DLD1 (cell line): ENCODE measurements around the gene FCHO1.
"Not testable (repeated sequence)": the region's sequence is repeated elsewhere in the genome, so short reads cannot be mapped to it uniquely, and the experiment has no call there.

Experiments
- in situ Hi-C: cut with HindIII; loops from 2 replicates; pipeline ENCODE4 v1.10.0; 2017; ENCODE audit warnings: low sequenced_read_pairs

FCHO1 gene

GRCh38 chr19:17790059-17790780 lies 38.9 kb downstream of the FCHO1 start:
- in situ Hi-C loops, result no loop called here

DNA sequence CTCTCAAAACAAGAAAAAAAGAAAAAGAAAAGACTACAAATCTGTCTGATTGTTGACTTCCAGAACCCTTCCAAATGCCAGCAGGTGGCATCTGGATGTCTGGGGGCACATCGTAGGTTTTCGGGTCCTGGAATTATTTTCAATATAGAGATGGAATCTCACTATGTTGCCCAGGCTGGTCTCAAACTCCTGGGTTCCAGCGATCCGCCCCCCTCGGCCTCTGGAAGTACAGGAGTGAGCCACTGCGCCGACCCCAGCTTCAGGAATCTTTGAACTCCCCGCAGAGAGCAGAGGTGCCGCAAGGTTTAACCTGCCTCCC lies 43.1 kb downstream of the FCHO1 start:
- in situ Hi-C loops, result no loop called here

GRCh38 chr19:17794731-17795494 lies 43.6 kb downstream of the FCHO1 start, which contains the start of gene B3GNT3:
B3GNT3 (plus strand) TSS chr19:17795138; CDS start chr19:17807808, 12,670 bp downstream.
- in situ Hi-C loops, result no loop called here

DNA sequence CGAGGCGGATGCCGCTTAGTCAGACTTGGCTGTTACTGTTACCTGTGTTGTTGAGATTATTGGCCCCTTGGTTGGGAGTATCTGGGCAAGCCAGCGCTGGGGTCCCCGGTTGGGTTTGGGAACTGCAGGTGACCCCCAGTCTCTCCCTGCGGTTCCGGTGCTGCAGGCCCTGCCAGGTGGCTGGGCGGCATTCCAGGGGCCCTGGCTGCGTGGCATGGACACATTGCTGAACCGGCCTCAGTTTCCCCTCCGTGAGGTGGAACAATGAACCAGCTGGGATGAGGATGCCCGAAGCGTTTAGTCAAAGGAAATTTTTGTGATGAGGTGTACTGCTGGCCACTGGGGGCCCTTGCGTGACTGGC lies 44.2 kb downstream of the FCHO1 start:
- in situ Hi-C loops, result no loop called here

DNA sequence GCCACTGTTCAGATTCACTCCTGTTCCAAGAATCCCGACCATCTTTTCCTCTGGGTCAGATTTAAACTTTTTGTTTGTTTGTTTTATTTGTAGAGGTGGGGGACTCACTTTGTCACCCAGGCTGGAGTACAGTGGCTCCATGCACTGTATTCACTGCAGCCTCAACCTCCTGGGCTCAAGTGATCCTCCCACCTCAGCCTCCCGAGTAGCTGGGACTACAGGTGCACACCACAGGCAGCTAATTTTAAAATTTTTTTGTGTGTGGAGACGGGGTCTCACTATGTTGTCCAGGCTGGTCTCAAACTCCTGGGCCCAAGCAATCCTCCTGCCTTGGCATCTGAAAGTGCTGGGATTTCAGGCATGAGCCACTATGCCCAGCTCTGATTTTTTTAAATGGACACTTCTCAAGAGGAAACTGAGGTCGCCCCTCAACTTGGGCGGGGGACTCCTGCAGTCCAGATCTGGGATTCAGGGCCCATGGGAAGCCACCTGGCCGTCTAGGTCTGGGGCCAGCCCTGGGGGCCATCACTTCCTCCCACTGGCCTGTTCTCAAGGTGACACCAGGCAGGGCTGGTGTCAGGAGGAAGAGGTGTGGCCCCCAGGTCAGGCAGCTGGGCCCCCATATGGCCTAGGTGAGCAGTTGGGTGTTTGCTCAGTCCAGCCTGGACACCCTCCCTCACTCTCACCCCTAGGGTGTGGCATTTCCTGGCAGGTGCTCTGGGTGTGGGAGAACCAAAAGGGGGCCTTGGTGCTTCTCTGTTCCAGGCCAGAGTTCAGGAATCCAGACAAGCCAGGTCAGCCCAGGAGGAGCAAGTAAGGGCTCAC lies 44.9 kb downstream of the FCHO1 start:
- in situ Hi-C loops, result no loop called here

GRCh38 chr19:17796838-17797423 lies 45.7 kb downstream of the FCHO1 start:
- in situ Hi-C loops, result no loop called here

DNA sequence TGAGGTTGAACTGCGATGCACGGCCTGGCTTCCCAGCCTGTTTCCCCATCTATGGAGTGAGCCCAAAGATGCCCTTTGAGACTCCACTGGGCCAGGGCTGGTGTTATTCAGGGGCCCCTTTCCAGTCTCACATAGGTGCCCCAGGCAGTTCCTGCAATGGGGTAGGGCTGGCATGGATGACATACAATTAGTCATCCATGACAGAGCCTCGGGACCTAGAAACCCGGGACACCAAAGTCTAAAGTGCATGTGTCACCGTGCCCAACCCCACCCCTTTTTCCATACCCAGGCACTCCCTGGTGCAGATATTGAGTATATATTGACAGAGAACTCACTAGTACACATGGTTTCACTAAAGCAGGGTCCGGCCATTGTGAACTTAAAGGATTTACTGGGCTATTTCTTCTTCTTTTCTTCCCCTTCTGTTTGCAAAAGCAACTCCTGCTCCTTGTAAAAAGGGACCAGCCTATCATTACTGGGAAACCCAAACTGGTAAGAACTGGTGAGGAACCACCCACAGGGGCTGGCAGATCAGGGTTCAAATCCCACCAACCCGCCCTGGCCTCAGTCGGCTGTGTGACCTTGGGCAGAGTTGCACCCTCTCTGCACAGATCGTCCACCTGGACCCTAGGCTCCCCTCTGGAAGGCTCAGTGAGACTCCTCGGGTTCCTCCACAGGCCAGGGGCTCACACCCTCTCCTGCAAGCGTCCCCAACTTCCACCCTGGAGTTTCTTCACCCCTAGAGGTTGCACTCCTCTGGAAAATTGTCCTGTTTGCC lies 46.3 kb downstream of the FCHO1 start:
- in situ Hi-C loops, result no loop called here

DNA sequence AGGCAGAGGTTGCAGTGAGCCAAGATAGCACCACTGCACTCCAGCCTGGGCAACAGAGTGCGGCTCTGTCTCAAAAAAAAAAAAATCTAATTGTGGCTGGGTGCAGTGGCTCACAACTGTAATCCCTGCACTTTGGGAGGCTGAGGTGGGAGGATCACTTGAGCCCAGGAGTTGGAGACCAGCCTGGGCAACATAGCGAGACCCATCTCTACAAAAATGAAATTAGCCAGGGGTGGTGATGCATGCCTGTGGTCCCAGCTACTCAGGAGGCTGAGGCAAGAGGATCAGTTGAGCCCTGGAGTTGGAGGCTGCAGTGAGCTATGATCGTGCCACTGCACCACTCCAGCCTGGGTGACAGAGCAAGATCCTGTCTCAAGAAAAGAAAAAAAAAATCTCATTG lies 47.3 kb downstream of the FCHO1 start:
- in situ Hi-C loops, result not testable (repeated sequence)

- in situ Hi-C loops, result no loop called here
Measured at GRCh38 chr19:17802137-17802858, 51.0 kb downstream of the FCHO1 start.

DNA sequence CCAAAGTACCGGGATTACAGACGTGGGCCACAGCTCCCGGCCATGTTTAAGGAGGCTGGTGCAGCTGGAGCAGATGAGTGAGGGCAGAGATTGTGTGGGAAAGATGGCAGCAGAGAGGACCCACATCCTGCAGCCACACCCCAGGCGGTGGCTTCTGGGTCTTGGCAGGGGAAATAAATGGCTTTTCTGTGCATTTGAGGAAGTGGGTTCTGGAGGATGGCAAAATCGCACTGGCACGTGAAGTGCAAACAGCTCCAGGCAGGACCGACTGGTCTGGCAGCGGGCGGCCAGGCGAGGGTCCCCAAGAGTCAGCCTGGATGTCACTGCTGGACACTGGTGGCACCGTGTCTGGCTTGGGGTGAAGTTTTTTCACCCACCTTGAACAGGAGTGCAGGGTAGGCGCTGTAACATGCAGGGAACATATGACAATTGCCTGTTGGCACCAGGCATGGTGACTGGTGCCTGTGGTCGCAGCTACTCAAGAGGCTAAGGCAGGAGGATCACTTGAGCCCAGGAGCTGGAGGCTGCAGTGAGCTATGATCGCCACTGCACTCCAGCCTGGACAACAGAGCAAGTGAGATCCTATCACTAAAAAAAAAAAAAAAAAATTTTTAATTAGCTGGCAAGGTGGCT lies 52.1 kb downstream of the FCHO1 start:
- in situ Hi-C loops, result no loop called here

DNA sequence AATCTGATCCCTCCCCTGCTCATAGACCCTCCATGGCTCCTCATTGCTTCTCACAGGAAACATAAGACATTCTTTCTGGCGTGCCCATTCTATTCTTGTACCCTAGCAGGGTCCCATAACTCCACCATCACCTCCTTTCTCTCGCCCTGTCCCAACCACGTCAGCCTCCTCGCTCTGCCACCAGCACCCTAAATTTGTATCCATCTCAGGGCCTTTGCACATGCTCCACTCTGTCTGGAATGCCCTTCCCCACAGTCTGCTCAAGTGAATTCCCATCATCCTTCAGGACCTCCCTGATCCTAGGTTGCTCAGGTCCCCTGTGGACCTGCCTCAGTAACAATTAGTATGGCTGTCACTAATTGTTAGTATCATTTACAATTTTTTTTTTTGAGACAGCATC lies 54.1 kb downstream of the FCHO1 start:
- in situ Hi-C loops, result no loop called here

GRCh38 chr19:17806945-17807344 lies 55.7 kb downstream of the FCHO1 start:
- in situ Hi-C loops, result no loop called here

GRCh38 chr19:17807731-17808316 lies 56.5 kb downstream of the FCHO1 start:
- in situ Hi-C loops, result no loop called here

DNA sequence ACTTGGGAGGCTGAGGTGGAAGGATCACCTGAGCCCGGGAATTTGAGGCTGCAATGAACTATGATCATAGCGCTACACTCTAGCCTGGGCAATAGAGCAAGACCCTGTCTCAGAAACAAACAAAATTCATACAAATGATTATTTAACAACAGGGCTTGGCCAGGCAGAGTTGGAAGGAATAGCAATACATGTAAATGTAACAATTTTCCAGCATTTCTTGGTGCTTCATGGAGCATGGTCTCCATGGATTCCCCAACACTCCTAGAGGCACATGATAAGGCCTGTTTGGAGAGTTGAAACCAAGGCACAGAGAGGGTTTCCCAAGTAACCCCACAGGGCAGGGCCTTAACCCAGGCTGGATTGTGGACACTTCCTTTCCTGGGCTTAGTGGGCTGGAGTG lies 59.8 kb downstream of the FCHO1 start:
- in situ Hi-C loops, result no loop called here

DNA sequence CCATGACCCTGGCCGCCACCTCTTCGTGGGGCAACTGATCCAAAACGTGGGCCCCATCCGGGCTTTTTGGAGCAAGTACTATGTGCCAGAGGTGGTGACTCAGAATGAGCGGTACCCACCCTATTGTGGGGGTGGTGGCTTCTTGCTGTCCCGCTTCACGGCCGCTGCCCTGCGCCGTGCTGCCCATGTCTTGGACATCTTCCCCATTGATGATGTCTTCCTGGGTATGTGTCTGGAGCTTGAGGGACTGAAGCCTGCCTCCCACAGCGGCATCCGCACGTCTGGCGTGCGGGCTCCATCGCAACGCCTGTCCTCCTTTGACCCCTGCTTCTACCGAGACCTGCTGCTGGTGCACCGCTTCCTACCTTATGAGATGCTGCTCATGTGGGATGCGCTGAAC lies 60.4 kb downstream of the FCHO1 start:
- in situ Hi-C loops, result no loop called here

DNA sequence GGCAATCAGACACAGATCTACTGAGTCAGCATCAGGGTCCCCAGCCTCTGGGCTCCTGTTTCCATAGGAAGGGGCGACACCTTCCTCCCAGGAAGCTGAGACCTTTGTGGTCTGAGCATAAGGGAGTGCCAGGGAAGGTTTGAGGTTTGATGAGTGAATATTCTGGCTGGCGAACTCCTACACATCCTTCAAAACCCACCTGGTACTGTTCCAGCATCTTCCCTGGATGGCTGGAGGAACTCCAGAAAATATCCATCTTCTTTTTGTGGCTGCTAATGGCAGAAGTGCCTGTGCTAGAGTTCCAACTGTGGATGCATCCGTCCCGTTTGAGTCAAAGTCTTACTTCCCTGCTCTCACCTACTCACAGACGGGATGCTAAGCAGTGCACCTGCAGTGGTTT lies 60.8 kb downstream of the FCHO1 start:
- in situ Hi-C loops, result no loop called here

DNA sequence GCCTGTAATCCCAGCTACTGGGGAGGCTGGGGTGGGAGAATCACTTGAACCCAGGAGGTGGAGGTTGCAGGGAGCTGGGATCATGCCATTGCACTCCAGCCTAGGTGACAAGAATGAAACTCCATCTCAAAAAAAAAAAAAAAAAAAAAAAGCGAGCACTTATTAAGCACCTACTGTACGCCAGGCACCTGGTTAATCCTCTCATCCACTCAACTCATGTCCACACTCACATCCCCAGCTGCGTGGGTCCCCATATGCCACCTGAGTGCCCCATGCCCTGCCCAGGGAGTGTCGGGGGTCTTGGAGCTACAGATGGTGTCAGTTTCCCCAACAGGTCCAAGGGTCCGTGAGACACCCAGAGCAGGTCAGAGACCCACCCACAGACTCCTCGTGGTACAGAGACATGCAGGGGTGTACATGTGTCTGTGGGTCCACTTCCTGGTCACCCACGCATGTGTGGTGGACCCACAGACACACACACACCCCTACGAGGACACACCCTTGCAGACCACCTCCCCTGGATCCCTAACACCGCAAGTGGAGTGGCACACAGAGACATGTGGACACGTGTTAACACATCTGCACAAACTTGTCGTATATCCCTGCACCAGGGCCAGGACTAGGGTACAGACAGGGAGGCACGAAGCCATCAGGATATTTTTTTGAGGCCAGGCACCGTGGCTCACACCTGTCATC lies 66.5 kb downstream of the FCHO1 start:
- in situ Hi-C loops, result no loop called here

- in situ Hi-C loops, result no loop called here
Measured at GRCh38 chr19:17821190-17821589, 69.9 kb downstream of the FCHO1 start, which contains the start of gene INSL3. INSL3 (minus strand) TSS chr19:17821519; CDS start chr19:17821506, 13 bp downstream.
